Prostate gland (tissue), 2 donors: Measurements from ENCODE around the gene OMA1. TPM values are rescaled to one million over a fixed set of nuclear protein-coding genes. Genes with fewer than 3 reads are reported as not detected.
"Not testable (repeated sequence)": the region's sequence is repeated elsewhere in the genome, so short reads cannot be mapped to it uniquely, and the experiment has no call there.

Experiments
- DNase-seq: peaks from one replicate; pipeline ENCODE4 v3.0.0-alpha.2; 2019; ENCODE audit warnings: low spot score
- H3K27ac ChIP-seq, 2 donors: fragments of 200-600 bp; sonication (generic); 2 replicates each; pipeline ENCODE4 v1.5.1; 2017 to 2019
- H3K27me3 ChIP-seq: fragments of 200-600 bp; sonication (generic); replicated peaks from 2 replicates; pipeline ENCODE4 v1.5.1; 2019; ENCODE audit not compliant: insufficient read depth
- H3K36me3 ChIP-seq, 2 donors: fragments of 200-600 bp; sonication (generic); 1 replicate in 1 of 2; 2 replicates in 1 of 2; pipeline versions ENCODE4 v1.5.1 to v1.8.1; 2017 to 2019
- H3K4me1 ChIP-seq: fragments of 200-600 bp; sonication (generic); replicated peaks from 2 replicates; pipeline ENCODE4 v1.5.1; 2019
- H3K4me3 ChIP-seq, 2 donors: fragments of 200-600 bp; sonication (generic); 2 replicates each; pipeline ENCODE4 v1.5.1; 2017 to 2019
- H3K9me3 ChIP-seq: fragments of 200-600 bp; sonication (generic); 2 replicates; pipeline ENCODE4 v1.5.1; 2017
- CTCF ChIP-seq, 4 experiments: fragments of 200-600 bp in 2 of 4; fragments of 450-650 bp in 2 of 4; sonication (generic) in 2 of 4; IDR thresholded peaks; 1 replicate in 3 of 4; 2 replicates in 1 of 4; pipeline ENCODE4 v1.5.1; 2016 to 2019; ENCODE audit warnings: antibody characterized with exemption in 4 of 4, mild to moderate bottlenecking in 2 of 4, moderate library complexity in 2 of 4
- POLR2A ChIP-seq: fragments of 450-650 bp; IDR thresholded peaks from one replicate; pipeline ENCODE4 v1.6.1; 2016; ENCODE audit warnings: antibody characterized with exemption, mild to moderate bottlenecking
- POLR2AphosphoS5 ChIP-seq: sonication (generic); formaldehyde crosslinking; IDR thresholded peaks from one replicate; pipeline ENCODE4 v1.6.1; 2017; ENCODE audit warnings: antibody characterized with exemption
- WGBS: methylation state at CpG from one replicate; pipeline ENCODE4 v1.1.5; 2018; 5-methylcytosine and 5-hydroxymethylcytosine counted together
- intact Hi-C: fragments of 100-400 bp; cut with DNase I; formaldehyde crosslinking; loops from one replicate; pipeline ENCODE4 v1.14.2; 2022
- total RNA-seq, 2 donors: library from RNA; depleted of rRNA; stranded (reverse); fragments of >200 nt; gene quantifications; one replicate each; pipeline ENCODE4 v1.1.0, GENCODE V29; 2016

The OMA1 gene
- total RNA-seq, 2 donors from 2014 or later = 26.4 to 46.6 TPM

- H3K27me3 ChIP-seq = no peaks in the 10 kb centered on the region
- H3K27ac ChIP-seq = no peak overlapping the region
- no peaks in the 10 kb centered on the region for H3K9me3 ChIP-seq
- TF ChIP-seq CTCF (IDR thresholded peaks at IDR 0.05) (no peak), POLR2AphosphoS5 (no peak), POLR2A (no peak)
- no peak overlapping the region for H3K4me3 ChIP-seq
- no peaks in the 10 kb centered on the region for H3K36me3 ChIP-seq
- intact Hi-C loops = no loop called here
- no peaks in the 10 kb centered on the region for H3K4me1 ChIP-seq
- DNase-seq = no peak
- WGBS = 77% methylated on average over 3 of the region's 3 CpGs
Measured at GRCh38 chr1:58496042-58496441, 50.5 kb downstream of the OMA1 start.

- H3K27ac ChIP-seq, H3K9me3 ChIP-seq, intact Hi-C loops, H3K27me3 ChIP-seq, H3K4me3 ChIP-seq, H3K36me3 ChIP-seq, H3K4me1 ChIP-seq, DNase-seq: not testable (repeated sequence)
- WGBS = 95% methylated on average over 18 of the region's 18 CpGs
Measured at GRCh38 chr1:58488914-58489313, 57.6 kb downstream of the OMA1 start.

GRCh38 chr1:58487002-58487401 lies 59.5 kb downstream of the OMA1 start:
- 83% methylated on average over 5 of the region's 5 CpGs for WGBS

GRCh38 chr1:58481962-58482361 lies 64.6 kb downstream of the OMA1 start:
- peaks cover 0 to 3% of the 10 kb centered on the region in 2 donors for H3K36me3 ChIP-seq
- H3K9me3 ChIP-seq = no peaks in the 10 kb centered on the region
- intact Hi-C loops = no loop called here
- 88% methylated on average over 2 of the region's 2 CpGs for WGBS
- no peak for TF ChIP-seq POLR2A
- no peak for TF ChIP-seq POLR2AphosphoS5
- TF ChIP-seq CTCF (IDR thresholded peaks at IDR 0.05) = no peak
- H3K4me1 ChIP-seq = no peaks in the 10 kb centered on the region
- DNase-seq = no peak
- no peak overlapping the region for H3K4me3 ChIP-seq
- no peaks in the 10 kb centered on the region for H3K27me3 ChIP-seq
- no peak overlapping the region for H3K27ac ChIP-seq

More at GRCh38 chr1:58487002-58487401, 59.5 kb downstream of the OMA1 start:
- intact Hi-C loops = no loop called here
- Histone ChIP-seq H3K4me1 (no peaks in the 10 kb centered on the region), H3K4me3 (no peak overlapping the region), H3K9me3 (no peaks in the 10 kb centered on the region), H3K36me3 (peaks cover 0 to 3% of the 10 kb centered on the region in 2 donors), H3K27ac (no peak overlapping the region), H3K27me3 (no peaks in the 10 kb centered on the region)
- DNase-seq = no peak
- no peak for TF ChIP-seq POLR2AphosphoS5
- no peak for TF ChIP-seq CTCF (IDR thresholded peaks at IDR 0.05)
- TF ChIP-seq POLR2A = no peak

GRCh38 chr1:58480191-58480590 lies 66.3 kb downstream of the OMA1 start:
- Histone ChIP-seq H3K4me1 (no peaks in the 10 kb centered on the region), H3K27ac (no peak overlapping the region), H3K9me3 (no peaks in the 10 kb centered on the region), H3K36me3 (peaks cover 0 to 3% of the 10 kb centered on the region in 2 donors), H3K4me3 (no peak overlapping the region), H3K27me3 (no peaks in the 10 kb centered on the region)
- intact Hi-C loops = no loop called here
- TF ChIP-seq POLR2A = no peak
- TF ChIP-seq POLR2AphosphoS5 = no peak
- TF ChIP-seq CTCF (IDR thresholded peaks at IDR 0.05) = no peak
- no peak for DNase-seq
- 88% methylated on average over 2 of the region's 2 CpGs for WGBS
